NB4 (cell line): ENCODE data around the gene TRAF5.
"Not testable (repeated sequence)": the region's sequence is repeated elsewhere in the genome, so short reads cannot be mapped to it uniquely, and the experiment has no call there.

Source experiments
- CTCF ChIP-seq: IDR thresholded peaks from one replicate; pipeline ENCODE4 v1.5.1; 2012; ENCODE audit warnings: low read depth, low read length
- MYC ChIP-seq: IDR thresholded peaks from 2 replicates; pipeline ENCODE4 v1.6.1; 2011; ENCODE audit warnings: low read depth, low read length
- POLR2A ChIP-seq: IDR thresholded peaks from 2 replicates; pipeline ENCODE4 v1.6.1; 2011; ENCODE audit warnings: mild to moderate bottlenecking; ENCODE audit not compliant: insufficient read length; ENCODE audit errors: extremely low read depth
- TF ChIP-seq, protein P1 (sequence below): IDR thresholded peaks from 2 replicates; pipeline ENCODE4 v1.6.1; 2011; ENCODE audit warnings: low read depth, low read length

DNA sequence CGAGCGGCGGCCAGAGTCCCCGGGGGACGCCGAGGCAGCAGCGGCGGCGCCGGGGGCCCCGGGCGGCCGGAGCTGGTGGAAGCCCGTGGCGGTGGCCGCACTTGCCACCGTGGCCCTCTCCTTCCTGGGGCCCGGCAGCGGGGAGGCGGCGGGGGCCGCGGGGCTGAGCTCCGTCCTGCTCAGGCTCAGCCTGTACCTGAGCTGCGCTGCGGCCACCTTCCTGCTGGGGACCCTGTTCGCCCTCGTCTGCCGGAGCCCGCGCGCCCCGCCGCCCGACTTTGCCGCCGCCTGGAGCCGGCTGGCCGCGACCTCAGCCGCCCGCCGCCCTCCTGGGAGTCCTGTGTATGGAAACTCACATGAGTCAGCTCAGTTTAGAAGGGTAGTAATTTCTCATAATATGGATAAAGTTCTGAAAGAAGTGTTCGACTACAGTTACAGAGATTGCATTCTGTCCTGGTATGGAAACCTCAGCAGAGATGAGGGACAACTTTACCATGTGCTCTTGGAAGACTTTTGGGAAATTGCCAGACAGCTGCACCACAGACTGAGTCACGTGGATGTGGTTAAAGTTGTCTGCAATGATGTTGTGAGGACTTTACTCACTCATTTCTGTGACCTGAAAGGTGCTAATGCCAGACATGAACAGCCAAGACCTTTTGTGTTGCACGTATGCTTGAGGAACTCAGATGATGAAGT lies 90.1 kb downstream of the TRAF5 start:
- TF ChIP-seq POLR2A, CTCF: not testable (repeated sequence)
- TF ChIP-seq MYC, result peak; percentile 49
- TF ChIP-seq, protein P1, sequence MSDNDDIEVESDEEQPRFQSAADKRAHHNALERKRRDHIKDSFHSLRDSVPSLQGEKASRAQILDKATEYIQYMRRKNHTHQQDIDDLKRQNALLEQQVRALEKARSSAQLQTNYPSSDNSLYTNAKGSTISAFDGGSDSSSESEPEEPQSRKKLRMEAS, result peak; percentile 84
